Activated T-cell treated with anti-CD3 and anti-CD28 coated beads, Interleukin-2, amount 50 U/mL, for 4 hours (primary cell): ENCODE measurements around the gene TBX5. TPM values are rescaled to one million over a fixed set of nuclear protein-coding genes. Genes with fewer than 3 reads are reported as not detected.

Source experiments
- ATAC-seq, 2 donors: fragments of 200-7000 bp; cut with Tn5 transposase; one replicate each; pipeline ENCODE4 v1.10.0; 2021
- DNase-seq: peaks from one replicate; pipeline ENCODE4 v3.0.0-alpha.2; 2020
- H3K27me3 Mint-ChIP-seq: one replicate; pipeline ENCODE4 v1.8.0; 2021; ENCODE audit warnings: low read depth, mixed read lengths
- H3K36me3 Mint-ChIP-seq: one replicate; pipeline ENCODE4 v1.8.0; 2022; ENCODE audit warnings: mixed read lengths; ENCODE audit not compliant: insufficient read depth
- H3K4me1 Mint-ChIP-seq: one replicate; pipeline ENCODE4 v1.8.0; 2021; ENCODE audit warnings: low read depth, mixed read lengths
- H3K4me3 Mint-ChIP-seq: one replicate; pipeline ENCODE4 v1.8.0; 2021; ENCODE audit warnings: mild to moderate bottlenecking, moderate library complexity, mixed read lengths
- H3K9me3 Mint-ChIP-seq: one replicate; pipeline ENCODE4 v1.8.0; 2021; ENCODE audit warnings: mixed read lengths
- total RNA-seq, 3 donors: library from RNA; stranded (reverse); gene quantifications; one replicate each; pipeline ENCODE4 v1.2.1, GENCODE V29; 2021

TBX5 gene
- total RNA-seq, 3 donors from 2014 or later, result not detected

GRCh38 chr12:114316076-114316475 lies 89.9 kb downstream of the TBX5 start:
- ATAC-seq, result no peak
- no peak for DNase-seq
- no peaks in the 10 kb centered on the region for H3K4me1 Mint-ChIP-seq
- no peak overlapping the region for H3K4me3 Mint-ChIP-seq
- H3K36me3 Mint-ChIP-seq, result no peaks in the 10 kb centered on the region
- no peaks in the 10 kb centered on the region for H3K9me3 Mint-ChIP-seq
- H3K27me3 Mint-ChIP-seq, result peaks cover 2% of the 10 kb centered on the region

GRCh38 chr12:114314974-114315720 lies 90.8 kb downstream of the TBX5 start:
- H3K36me3 Mint-ChIP-seq, result no peaks in the 10 kb centered on the region
- H3K9me3 Mint-ChIP-seq, result no peaks in the 10 kb centered on the region
- ATAC-seq (no peak), DNase-seq (no peak)
- H3K4me1 Mint-ChIP-seq, result no peaks in the 10 kb centered on the region
- peaks cover 2% of the 10 kb centered on the region for H3K27me3 Mint-ChIP-seq
- H3K4me3 Mint-ChIP-seq, result no peak overlapping the region

- Mint-ChIP-seq H3K9me3 (no peaks in the 10 kb centered on the region), H3K27me3 (peaks cover 2% of the 10 kb centered on the region), H3K4me3 (no peak overlapping the region), H3K4me1 (no peaks in the 10 kb centered on the region), H3K36me3 (no peaks in the 10 kb centered on the region)
- ATAC-seq (no peak), DNase-seq (no peak)
Observed at GRCh38 chr12:114314403-114314802, 91.5 kb downstream of the TBX5 start.

- H3K9me3 Mint-ChIP-seq, result no peaks in the 10 kb centered on the region
- H3K36me3 Mint-ChIP-seq, result no peaks in the 10 kb centered on the region
- peaks cover 2% of the 10 kb centered on the region for H3K27me3 Mint-ChIP-seq
- ATAC-seq, result no peak
- no peak overlapping the region for H3K4me3 Mint-ChIP-seq
- H3K4me1 Mint-ChIP-seq, result no peaks in the 10 kb centered on the region
- no peak for DNase-seq
Observed at GRCh38 chr12:114313910-114314309, 92.0 kb downstream of the TBX5 start.

GRCh38 chr12:114311974-114312373 lies 94.0 kb downstream of the TBX5 start:
- H3K36me3 Mint-ChIP-seq, result no peaks in the 10 kb centered on the region
- H3K27me3 Mint-ChIP-seq, result peaks cover 2% of the 10 kb centered on the region
- no peaks in the 10 kb centered on the region for H3K9me3 Mint-ChIP-seq
- ATAC-seq (no peak), DNase-seq (no peak)
- no peak overlapping the region for H3K4me3 Mint-ChIP-seq
- no peaks in the 10 kb centered on the region for H3K4me1 Mint-ChIP-seq

- DNase-seq, result no peak
- no peak for ATAC-seq
- Mint-ChIP-seq H3K4me3 (no peak overlapping the region), H3K4me1 (no peaks in the 10 kb centered on the region), H3K36me3 (no peaks in the 10 kb centered on the region), H3K27me3 (no peaks in the 10 kb centered on the region), H3K9me3 (peaks cover 6% of the 10 kb centered on the region)
Observed at GRCh38 chr12:114306646-114307045, 99.3 kb downstream of the TBX5 start.

GRCh38 chr12:114305446-114305845 lies 100.5 kb downstream of the TBX5 start:
- no peak for DNase-seq
- H3K4me3 Mint-ChIP-seq, result no peak overlapping the region
- no peaks in the 10 kb centered on the region for H3K36me3 Mint-ChIP-seq
- no peak for ATAC-seq
- no peaks in the 10 kb centered on the region for H3K27me3 Mint-ChIP-seq
- H3K9me3 Mint-ChIP-seq, result peaks cover 6% of the 10 kb centered on the region
- H3K4me1 Mint-ChIP-seq, result no peaks in the 10 kb centered on the region
